HEK293T (cell line): ENCODE data around the gene CELA2B.

Experiments
- CTCF ChIA-PET: fragments of 350-600 bp; formaldehyde crosslinking; extraction: SDS; loops from one replicate; lab custom pipeline; 2021; ENCODE audit warnings: antibody characterized with exemption, inconsistent platforms; lab: Yijun Ruan, JAX
- POLR2A ChIA-PET: fragments of 350-600 bp; formaldehyde crosslinking; extraction: SDS; loops from one replicate; lab custom pipeline; 2020; ENCODE audit warnings: antibody characterized with exemption, inconsistent platforms; lab: Yijun Ruan, JAX
- DNase-seq: peaks from one replicate; pipeline ENCODE4 v3.0.0; 2012; ENCODE audit warnings: mixed read lengths; ENCODE audit errors: extremely low spot score
- ARNT ChIP-seq: fragments of 450-650 bp; IDR thresholded peaks from 2 replicates; pipeline ENCODE4 v1.6.1; 2017; ENCODE audit warnings: mild to moderate bottlenecking
- BHLHE40 ChIP-seq: fragments of 450-650 bp; IDR thresholded peaks from 2 replicates; pipeline ENCODE4 v1.6.1; 2016; ENCODE audit warnings: mild to moderate bottlenecking, moderate library complexity, borderline replicate concordance
- CTBP1 ChIP-seq: fragments of 450-650 bp; IDR thresholded peaks from 2 replicates; pipeline ENCODE4 v1.6.1; 2016; ENCODE audit warnings: borderline replicate concordance
- ELF4 ChIP-seq: fragments of 450-650 bp; IDR thresholded peaks from 2 replicates; pipeline ENCODE4 v1.6.1; 2017; ENCODE audit warnings: antibody characterized with exemption
- FOXA1 ChIP-seq: fragments of 450-650 bp; IDR thresholded peaks from 2 replicates; pipeline ENCODE4 v1.6.1; 2016; ENCODE audit warnings: mild to moderate bottlenecking
- FOXK2 ChIP-seq: fragments of 450-650 bp; IDR thresholded peaks from 2 replicates; pipeline ENCODE4 v1.6.1; 2016; ENCODE audit warnings: mild to moderate bottlenecking
- FOXM1 ChIP-seq: fragments of 450-650 bp; IDR thresholded peaks from 2 replicates; pipeline ENCODE4 v1.6.1; 2017; ENCODE audit warnings: mild to moderate bottlenecking, borderline replicate concordance
- HDGF ChIP-seq: fragments of 450-650 bp; IDR thresholded peaks from 2 replicates; pipeline ENCODE4 v1.6.1; 2017; ENCODE audit warnings: antibody characterized with exemption, borderline replicate concordance
- L3MBTL2 ChIP-seq: fragments of 450-650 bp; conservative IDR thresholded peaks from 2 replicates; pipeline ENCODE4 v1.6.1; 2016; ENCODE audit warnings: mild to moderate bottlenecking
- LEF1 ChIP-seq: fragments of 450-650 bp; IDR thresholded peaks from 2 replicates; pipeline ENCODE4 v1.6.1; 2017; ENCODE audit warnings: mild to moderate bottlenecking, borderline replicate concordance
- NFRKB ChIP-seq: fragments of 450-650 bp; IDR thresholded peaks from 2 replicates; pipeline ENCODE4 v1.6.1; 2016; ENCODE audit warnings: mild to moderate bottlenecking, moderate library complexity
- SP1 ChIP-seq: fragments of 450-650 bp; IDR thresholded peaks from 2 replicates; pipeline ENCODE4 v1.6.1; 2017
- SUZ12 ChIP-seq: fragments of 450-650 bp; IDR thresholded peaks from 2 replicates; pipeline ENCODE4 v1.6.1; 2016; ENCODE audit warnings: mild to moderate bottlenecking
- TARDBP ChIP-seq: fragments of 450-650 bp; IDR thresholded peaks from 2 replicates; pipeline ENCODE4 v1.6.1; 2016
- ZNF384 ChIP-seq: fragments of 450-650 bp; IDR thresholded peaks from 2 replicates; pipeline ENCODE4 v1.6.1; 2016
- TF ChIP-seq, protein P1 (sequence below): fragments of 450-650 bp; IDR thresholded peaks from 2 replicates; pipeline ENCODE4 v1.6.1; 2016

CELA2B gene

DNA sequence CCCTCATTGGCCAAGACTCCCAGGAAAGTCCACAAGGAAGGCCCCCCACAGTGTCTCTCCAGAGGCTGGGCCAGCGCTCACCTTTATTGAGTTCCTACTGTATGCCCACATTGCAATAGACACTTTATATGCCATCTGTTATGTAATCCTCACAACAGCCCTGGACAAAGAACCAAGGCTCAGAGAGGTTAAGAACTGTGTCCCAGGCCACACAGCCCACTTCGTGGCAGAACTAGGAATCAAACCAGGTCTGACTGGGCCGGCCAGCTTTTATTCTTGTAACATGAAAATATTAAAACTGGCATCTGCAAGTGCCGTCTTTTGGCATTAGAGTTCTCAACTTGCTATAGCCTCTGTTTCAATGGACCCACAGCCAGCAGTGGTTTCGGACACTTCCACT is 33.1 kb upstream of the CELA2B start:
- CTCF ChIA-PET: interaction anchor here (0.8 to 1.2 kb wide), 2 partner anchors 119 to 133 kb away, joined by 3 to 4 read pairs; no protein-coding TSS in a partner anchor
- DNase-seq: no peak
- TF ChIP-seq HDGF (no peak), FOXM1 (no peak), CTBP1 (no peak), FOXK2 (no peak), TARDBP (no peak), NFRKB (no peak), SP1 (no peak), LEF1 (no peak), SUZ12 (no peak), BHLHE40 (no peak), ZNF384 (no peak), ARNT (no peak), FOXA1 (no peak), ELF4 (no peak), L3MBTL2 (no peak)
- TF ChIP-seq, protein P1, sequence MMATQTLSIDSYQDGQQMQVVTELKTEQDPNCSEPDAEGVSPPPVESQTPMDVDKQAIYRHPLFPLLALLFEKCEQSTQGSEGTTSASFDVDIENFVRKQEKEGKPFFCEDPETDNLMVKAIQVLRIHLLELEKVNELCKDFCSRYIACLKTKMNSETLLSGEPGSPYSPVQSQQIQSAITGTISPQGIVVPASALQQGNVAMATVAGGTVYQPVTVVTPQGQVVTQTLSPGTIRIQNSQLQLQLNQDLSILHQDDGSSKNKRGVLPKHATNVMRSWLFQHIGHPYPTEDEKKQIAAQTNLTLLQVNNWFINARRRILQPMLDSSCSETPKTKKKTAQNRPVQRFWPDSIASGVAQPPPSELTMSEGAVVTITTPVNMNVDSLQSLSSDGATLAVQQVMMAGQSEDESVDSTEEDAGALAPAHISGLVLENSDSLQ: no peak
- POLR2A ChIA-PET: no interaction called here

DNA sequence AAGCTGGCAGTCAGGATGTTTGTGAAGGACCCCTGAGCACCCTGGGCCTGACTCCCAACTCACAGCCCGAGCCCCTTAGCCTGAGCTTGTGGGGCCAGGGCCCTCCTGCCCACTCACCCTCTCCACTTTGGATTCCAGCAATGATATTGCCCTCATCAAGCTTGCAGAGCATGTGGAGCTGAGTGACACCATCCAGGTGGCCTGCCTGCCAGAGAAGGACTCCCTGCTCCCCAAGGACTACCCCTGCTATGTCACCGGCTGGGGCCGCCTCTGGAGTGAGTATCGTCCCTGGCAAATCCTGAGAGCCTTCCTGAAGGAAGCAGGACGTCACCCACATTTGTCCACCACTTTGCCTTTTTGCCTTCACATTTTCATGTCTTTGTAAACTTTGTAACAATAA is 32.6 kb upstream of the CELA2B start:
- TF ChIP-seq, protein P1: no peak
- TF ChIP-seq SUZ12 (no peak), HDGF (no peak), CTBP1 (no peak), FOXM1 (no peak), L3MBTL2 (no peak), NFRKB (no peak), ELF4 (no peak), LEF1 (no peak), ARNT (no peak), FOXA1 (no peak), BHLHE40 (no peak), TARDBP (no peak), SP1 (no peak), ZNF384 (no peak), FOXK2 (no peak)
- POLR2A ChIA-PET: no interaction called here
- CTCF ChIA-PET: interaction anchor here (0.7 to 1.2 kb wide), 2 partner anchors 12 to 120 kb away, joined by 3 to 4 read pairs; no protein-coding TSS in a partner anchor
- DNase-seq: no peak

DNA sequence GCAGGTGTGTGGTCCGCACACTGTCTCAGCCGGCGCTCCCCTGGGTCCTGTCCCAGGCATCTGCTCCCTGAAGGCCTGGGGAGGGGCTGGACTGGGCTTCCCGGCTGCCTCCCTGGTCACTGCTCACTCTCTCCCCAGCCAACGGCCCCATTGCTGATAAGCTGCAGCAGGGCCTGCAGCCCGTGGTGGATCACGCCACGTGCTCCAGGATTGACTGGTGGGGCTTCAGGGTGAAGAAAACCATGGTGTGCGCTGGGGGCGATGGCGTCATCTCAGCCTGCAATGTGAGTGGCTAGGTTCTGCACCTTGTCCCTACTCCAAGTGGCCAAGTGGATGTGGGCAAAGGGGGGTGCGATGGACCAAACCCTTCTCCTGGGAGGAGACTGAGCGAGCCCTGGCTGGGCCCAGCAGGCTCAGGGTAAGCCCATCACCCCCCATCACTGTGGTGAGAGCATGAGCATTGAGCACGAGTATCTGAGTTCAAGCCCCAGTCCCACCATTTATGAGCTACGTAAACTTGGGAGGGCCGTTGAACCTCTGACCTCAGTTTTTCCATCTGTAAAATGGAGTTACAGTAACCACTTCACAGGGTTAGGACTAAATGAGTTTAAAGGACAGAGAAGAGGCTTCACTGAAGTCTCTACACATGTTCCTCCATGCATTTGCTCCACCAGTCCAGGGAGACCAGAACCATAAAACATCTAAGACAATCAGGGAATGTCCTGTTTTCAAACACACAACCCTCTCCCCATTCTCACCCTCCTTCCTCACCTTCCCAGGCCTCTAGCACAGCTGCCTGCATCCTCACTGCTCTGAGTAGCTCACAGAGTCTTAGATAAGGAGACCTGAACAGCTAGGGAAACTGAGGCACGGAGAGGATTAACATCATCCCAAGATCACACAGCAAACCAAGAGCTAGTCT is 31.2 kb upstream of the CELA2B start:
- POLR2A ChIA-PET: no interaction called here

DNA sequence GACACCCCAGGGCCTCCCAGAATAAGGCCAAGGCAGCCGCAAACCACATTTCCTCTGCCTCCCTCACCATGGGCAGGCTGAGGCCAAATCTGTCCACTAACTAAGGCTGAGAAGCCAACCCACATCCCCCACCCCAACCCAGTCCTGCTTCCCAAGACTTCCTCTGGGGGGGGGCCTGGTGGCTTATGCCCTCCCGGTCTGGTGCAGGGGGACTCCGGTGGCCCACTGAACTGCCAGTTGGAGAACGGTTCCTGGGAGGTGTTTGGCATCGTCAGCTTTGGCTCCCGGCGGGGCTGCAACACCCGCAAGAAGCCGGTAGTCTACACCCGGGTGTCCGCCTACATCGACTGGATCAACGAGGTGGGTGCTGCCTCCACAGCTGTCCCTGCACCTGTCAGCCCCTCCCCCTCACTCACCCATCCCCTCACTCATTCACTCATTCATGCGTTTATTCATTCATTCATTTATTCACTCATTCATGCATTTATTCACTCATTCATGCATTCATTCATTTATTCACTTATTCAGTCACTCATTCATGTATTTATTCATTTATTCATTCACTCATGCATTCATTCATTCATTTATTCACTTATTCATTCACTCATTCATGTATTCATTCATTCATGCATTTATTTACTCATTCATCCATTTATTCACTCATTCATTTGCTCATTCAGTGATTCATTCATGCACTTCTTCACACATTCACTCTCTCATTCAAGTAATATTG is 30.3 kb upstream of the CELA2B start:
- POLR2A ChIA-PET: no interaction called here
- no peak for DNase-seq
- CTCF ChIA-PET: interaction anchor here (0.6 kb wide), 1 partner anchor 14 kb away, joined by 5 read pairs; no protein-coding TSS in a partner anchor
- no peak for TF ChIP-seq L3MBTL2
- TF ChIP-seq ELF4: no peak
- no peak for TF ChIP-seq HDGF
- TF ChIP-seq SP1: no peak
- no peak for TF ChIP-seq TARDBP
- no peak for TF ChIP-seq LEF1
- TF ChIP-seq, protein P1: no peak
- TF ChIP-seq CTBP1: no peak
- no peak for TF ChIP-seq ARNT
- no peak for TF ChIP-seq FOXK2
- no peak for TF ChIP-seq NFRKB
- no peak for TF ChIP-seq FOXA1
- no peak for TF ChIP-seq SUZ12
- no peak for TF ChIP-seq BHLHE40
- TF ChIP-seq FOXM1: no peak
- no peak for TF ChIP-seq ZNF384

More for the DNA sequence above, 31.2 kb upstream of the CELA2B start:
- no peak for DNase-seq
- no peak for TF ChIP-seq HDGF
- no peak for TF ChIP-seq CTBP1
- no peak for TF ChIP-seq BHLHE40
- TF ChIP-seq FOXK2: no peak
- no peak for TF ChIP-seq FOXM1
- no peak for TF ChIP-seq TARDBP
- TF ChIP-seq ZNF384: no peak
- no peak for TF ChIP-seq SUZ12
- TF ChIP-seq FOXA1: no peak
- TF ChIP-seq, protein P1: no peak
- no peak for TF ChIP-seq L3MBTL2
- CTCF ChIA-PET: interaction anchor here (0.6 kb wide), 1 partner anchor 13 kb away, joined by 5 read pairs; no protein-coding TSS in a partner anchor
